ENCODE results near the gene TNXB. TPM values are rescaled to one million over a fixed set of nuclear protein-coding genes. Genes with fewer than 3 reads are reported as not detected.
"Not testable (repeated sequence)": the region's sequence is repeated elsewhere in the genome, so short reads cannot be mapped to it uniquely, and the experiment has no call there.

The TNXB gene
- total RNA-seq, 1 experiment from 2014 or later, result 0.06 TPM

DNA sequence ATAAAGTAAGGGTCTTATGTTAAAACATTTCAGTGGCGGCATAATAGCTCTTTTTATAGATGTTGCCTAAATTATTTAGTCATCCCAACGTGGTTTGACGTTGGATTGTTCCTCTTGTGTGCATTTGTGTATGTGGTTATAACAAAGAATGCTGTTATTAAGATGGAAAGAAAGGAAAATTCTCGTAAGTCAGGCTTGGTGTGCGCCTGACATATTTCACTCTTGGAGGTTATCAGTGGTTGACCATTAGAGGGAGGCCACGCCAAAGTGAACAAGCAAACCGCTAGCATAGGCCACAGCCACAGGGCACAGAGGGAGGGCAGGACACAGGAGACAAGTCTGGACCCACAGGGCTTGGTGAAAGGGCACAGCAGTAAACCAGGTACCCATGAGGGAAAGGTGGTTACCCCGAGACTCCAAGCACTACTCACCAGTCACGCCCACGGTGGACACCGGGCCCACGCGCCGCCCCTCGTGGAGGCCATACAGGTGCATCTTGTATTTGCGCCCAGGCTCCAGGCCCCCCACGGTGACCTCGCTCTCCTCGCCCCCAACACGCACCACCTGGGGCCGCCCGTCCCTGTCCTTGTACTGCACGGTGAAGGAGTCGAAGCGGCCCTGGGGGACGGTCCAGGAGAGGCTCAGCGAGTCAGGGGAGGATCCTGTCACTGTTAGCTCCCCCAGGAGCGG is 48.0 kb downstream of the TNXB start:
- DNase-seq (ENCODE audit: low read depth), result no peak

DNA sequence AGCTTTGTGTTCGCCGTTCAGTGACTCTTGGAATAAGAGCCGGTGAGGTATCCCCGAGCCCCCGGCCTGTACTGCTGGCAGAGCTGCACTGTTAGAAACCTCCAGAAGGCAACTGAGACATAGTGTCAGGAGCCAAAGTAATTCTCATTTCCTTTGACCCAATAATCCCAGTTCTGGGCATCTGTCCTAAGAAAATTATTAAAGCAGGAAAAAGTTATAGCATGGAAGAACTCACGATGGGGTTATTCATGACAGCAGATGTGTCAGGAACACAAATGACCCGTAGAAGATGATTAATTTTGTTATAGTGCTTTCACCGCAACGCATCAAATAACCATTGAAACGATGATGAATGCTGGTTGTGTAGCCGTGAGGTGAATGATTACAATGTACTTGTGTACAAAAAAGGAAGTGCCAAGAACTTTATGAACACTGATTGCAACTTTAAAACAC is 50.6 kb downstream of the TNXB start:
- DNase-seq (ENCODE audit: low read depth), result no peak

DNA sequence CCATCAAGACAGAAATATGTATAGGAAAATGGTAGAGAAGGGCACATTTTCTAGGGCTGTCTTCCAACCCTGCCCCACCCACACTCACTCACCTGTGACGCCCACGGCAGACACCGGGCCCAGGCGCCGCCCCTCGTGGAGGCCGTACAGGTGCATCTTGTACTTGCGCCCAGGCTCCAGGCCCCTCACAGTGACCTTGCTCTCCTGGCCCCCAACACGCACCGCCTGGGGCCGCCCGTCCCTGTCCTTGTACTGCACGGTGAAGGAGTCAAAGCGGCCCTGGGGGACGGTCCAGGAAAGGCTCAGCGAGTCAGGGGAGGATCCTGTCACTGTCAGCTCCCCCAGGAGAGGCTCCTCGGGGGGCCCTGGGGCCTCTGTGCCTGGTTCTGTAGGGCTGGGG is 51.2 kb downstream of the TNXB start:
- DNase-seq (ENCODE audit: low read depth), result no peak

DNA sequence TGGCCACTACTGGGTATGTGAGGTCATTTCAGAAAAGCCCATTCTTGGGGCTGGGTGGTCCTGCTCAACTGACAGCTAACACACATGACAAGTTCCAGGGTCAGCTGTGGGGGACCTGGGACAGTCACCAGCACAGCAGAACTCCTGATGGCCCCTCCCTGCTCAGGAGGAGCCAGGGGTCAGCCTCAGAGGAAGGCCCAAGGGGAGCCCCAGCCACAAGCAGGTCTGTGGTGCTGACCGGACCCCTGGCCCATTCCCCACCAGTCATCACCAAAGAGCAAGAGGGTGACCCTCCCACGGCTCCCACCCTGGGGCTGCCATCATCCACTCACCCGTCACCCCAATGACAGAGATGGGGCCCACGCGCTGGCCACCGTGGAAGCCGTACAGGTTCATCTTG is 52.9 kb downstream of the TNXB start:
- no peak for DNase-seq (ENCODE audit: low read depth)

DNA sequence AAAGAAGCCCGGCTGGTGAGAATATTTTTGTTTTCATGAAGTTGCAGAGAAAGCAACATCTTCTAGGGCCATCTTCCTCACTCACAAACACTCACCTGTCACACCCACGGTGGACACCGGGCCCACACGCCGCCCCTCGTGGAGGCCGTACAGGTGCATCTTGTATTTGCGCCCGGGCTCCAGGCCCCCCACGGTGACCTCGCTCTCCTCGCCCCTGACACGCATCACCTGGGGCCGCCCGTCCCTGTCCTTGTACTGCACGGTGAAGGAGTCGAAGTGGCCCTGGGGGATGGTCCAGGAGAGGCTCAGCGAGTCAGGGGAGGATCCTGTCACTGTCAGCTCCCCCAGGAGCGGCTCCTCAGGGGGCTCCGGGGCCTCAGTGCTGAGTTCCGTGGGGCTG is 53.4 kb downstream of the TNXB start:
- DNase-seq (ENCODE audit: low read depth), result not testable (repeated sequence)

DNA sequence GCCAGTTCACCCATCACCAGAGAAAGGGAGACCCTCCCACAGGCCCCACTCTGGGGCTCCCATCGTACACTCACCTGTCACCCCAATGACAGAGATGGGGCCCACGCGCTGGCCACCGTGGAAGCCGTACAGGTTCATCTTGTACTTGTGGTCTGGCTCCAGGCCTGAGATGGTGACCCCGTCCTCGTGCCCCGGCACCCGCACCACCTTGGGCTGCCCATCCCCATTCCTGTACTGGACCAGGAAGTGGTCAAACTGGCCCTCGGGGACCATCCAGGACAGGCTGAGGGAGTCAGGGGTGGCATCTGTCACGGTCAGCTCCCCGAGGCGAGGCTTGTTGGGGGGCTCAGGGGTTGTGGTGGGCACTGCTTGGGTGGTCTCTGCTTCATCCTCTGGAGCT is 55.8 kb downstream of the TNXB start:
- not testable (repeated sequence) for DNase-seq (ENCODE audit: low read depth)

DNA sequence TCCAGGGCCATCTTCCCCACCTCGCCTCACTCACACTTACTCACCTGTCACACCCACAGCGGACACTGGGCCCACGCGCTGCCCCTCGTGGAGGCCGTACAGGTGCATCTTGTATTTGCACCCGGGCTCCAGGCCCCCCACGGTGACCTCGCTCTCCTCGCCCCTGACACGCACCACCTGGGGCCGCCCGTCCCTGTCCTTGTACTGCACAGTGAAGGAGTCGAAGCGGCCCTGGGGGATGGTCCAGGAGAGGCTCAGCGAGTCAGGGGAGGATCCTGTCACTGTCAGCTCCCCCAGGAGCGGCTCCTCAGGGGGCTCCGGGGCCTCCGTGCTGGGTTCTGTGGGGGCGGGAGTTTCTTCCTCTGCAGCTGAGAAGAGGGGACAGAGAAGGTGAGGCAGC is 56.5 kb downstream of the TNXB start:
- not testable (repeated sequence) for DNase-seq (ENCODE audit: low read depth)

DNA sequence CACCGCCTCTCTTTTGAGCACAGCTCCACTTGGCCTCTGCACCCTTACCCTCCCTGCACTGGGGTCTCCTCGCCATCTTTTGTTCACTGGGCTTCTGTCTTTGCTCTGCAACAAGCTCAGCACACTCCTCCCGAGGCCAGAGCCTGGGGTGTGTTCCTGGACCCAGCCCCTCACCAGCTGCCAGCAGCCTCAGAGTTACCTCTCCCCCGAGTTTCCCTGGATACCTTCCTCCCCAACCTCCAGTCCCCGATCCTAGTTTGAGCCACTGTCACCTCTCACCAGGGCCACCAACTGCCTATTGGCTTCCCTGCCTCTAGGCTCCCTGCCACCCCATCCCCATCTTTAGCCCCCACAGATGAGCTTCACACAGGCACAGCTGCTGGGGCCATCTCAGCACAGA is 58.6 kb downstream of the TNXB start:
- DNase-seq (ENCODE audit: low read depth), result no peak

DNA sequence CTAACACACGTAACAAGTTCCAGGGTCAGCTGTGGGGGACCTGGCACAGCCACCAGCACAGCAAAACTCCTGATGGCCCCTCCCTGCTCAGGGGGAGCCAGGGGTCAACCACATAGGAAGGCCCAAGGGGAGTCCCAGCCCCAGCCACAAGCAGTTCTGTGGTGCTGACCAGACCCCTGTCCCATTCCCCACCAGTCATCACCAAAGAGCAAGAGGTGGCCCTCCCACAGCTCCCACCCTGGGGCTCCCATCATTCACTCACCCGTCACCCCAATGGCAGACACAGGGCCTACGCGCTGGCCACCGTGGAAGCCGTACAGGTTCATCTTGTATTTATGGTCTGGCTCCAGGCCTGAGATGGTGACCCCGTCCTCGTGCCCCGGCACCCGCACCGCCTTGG is 59.4 kb downstream of the TNXB start:
- not testable (repeated sequence) for DNase-seq (ENCODE audit: low read depth)

DNA sequence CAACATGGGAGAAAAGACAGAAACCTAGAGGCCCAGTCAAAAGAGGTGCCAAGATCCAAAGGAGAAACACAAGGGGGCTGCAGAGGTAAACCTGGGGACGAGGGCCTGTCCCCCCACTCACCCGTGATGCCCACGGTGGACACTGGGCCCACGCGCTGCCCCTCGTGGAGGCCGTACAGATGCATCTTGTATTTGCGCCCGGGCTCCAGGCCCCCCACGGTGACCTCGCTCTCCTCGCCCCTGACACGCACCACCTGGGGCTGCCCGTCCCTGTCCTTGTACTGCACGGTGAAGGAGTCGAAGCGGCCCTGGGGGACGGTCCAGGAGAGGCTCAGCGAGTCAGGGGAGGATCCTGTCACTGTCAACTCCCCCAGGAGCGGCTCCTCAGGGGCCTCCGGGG is 60.0 kb downstream of the TNXB start:
- not testable (repeated sequence) for DNase-seq (ENCODE audit: low read depth)

DNA sequence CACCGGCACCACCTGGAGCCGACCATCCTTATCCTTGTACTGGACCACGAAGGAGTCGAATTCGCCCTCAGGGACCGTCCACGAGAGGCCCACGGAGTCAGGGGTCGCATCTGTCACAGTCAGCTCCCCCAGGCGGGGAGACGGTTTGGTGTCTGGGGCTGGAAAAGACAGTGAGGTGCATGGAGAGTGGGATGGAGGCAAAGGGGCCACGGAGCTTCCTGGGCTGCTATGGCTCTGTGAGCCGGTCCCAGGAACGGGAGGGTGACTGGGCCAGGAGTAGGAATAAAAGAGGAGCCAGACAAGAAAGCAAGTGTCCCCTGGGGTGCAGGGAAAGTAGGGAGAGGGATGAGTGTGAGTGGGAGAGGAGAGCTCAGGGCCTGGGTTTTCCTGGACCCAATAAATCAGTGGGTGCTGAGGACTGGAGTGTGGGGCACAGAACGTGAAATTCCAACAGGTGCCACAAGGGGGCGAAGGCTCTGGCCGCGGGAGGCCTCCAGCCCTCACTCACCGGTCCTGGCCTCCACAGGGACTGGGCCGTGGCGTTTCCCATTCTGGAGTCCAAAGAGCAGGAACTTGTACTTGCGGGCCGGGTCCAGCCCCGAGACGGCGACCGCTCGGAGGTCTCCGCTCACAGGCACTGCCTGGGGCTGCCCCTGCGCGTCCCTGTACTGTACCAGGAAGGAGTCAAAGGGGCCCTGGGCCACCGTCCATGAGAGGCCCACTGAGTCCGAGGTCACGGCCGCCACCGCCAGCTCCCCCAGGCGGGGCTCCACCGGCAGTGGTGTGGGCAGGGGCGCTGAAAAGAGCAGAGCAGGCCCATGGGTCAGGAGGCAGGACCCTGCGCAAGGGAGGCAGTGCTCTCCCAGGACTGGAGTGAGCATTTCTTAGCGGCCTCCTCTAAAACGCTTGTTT is 61.0 kb downstream of the TNXB start:
- DNase-seq (ENCODE audit: low read depth), result peak; percentile 28

DNA sequence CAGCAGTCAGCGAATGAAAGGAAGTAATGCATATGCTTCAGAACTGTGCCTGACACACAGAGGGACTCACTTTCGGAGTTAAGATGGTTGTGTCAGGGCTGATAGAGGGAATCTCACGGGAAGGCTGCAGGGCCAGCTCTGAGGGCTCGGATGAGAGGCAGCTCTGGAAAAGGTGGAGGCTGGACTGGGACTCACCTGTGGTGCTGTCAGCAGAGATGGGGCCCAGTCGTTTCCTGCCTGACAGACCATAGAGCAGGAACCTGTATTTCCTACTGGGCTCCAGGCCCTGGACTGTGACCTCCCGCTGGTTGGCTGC is 61.6 kb downstream of the TNXB start:
- DNase-seq (ENCODE audit: low read depth), result no peak

DNA sequence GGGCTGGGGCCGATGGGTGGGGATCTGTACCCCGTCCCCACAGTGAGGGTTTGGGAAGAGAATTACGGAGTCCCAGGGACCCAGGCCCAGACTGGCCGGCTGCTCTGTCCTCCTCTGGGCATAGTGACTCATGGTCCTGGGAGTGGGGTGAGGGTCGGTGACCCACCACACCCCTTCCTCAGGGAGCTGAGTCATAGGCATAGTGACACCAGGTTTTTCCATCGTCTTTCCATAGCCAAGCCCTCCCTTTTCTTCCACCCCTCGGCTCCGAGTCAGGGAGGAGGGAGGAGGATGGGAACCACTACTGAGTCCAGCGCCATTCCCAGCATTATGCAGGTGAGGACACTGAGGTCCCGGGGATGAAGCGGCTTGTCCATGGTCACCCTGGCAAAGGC is 62.1 kb downstream of the TNXB start:
- no peak for DNase-seq (ENCODE audit: low read depth)

DNA sequence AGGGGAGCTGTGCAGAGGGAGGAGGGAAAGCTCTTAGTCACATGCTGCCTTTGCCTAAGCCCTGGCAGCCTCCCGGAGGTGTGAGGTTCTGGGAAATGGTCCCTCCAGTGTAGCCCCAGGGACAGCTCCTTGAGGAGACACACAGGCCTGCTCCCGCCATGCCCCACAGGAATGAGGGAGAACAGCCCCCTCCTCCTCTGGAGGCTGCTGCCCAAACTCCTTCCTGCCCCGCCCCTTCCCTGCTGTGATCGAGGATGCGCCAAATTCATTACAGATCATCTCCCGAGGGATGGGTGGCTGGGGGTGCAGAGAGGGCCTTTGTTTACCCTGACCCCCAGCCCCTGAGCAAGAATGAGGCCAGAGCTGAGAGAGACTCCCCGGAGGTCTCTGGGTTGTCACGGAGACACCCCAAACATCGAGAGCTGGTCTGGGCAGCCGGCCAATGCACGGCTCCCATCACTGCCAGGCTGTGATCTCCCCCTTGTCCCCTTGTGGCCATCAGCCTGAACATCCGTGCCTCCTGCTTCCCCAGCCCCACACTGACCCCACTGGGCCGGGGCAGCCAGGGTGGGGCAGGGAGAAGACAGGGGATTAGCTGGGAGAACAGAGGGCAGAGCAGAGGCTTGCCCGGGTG is 62.6 kb downstream of the TNXB start:
- no peak for DNase-seq (ENCODE audit: low read depth)

DNA sequence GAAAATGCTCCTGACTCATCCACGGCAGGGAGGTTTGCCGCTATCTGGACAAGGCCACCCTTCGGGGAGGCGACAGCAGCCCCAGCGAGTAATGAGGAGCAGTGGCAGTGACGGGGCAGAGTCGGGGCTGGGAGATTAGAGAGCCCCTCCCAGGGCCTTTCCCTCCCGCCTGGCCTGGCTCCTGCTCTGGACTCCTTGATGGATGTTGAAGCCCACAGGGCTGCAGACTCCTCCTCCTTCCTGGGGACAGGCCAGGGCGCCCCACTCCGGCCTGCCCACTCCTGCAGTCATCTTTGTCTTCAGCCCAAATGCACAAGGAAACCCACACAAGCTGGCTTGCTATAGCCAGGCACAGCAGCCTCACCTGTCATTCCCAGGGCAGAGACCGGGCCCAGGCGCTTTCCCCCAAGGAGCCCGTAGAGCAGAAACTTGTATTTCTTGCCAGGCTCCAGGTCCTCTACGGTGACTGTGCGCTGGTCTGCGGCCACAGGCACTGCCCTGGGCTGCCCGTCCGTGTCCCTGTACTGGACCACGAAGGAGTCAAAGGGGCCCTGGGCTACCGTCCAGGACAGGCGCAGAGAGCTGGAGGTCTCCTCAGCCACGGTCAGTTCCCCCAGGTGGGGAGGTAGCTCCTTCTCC is 63.2 kb downstream of the TNXB start:
- DNase-seq (ENCODE audit: low read depth), result no peak

DNA sequence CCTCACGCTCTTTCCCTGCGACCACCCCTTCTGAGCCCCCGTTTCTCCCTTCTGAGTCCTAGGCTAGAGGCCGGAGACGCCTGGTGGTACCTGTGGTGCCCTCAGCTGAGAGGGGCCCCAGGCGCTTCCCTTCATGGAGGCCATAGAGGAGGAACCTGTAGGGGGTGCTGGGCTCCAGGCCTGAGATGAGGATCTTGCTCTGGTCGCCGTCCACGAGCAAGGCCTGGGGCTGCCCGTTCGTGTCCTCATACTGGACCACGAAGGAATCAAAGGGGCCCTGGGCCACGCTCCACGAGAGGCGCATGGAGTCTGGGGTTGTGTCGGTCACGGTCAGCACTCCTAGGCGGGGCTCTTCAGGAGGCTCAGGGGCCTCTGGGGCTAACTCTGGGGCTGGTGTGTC is 64.2 kb downstream of the TNXB start:
- not testable (repeated sequence) for DNase-seq (ENCODE audit: low read depth)

DNA sequence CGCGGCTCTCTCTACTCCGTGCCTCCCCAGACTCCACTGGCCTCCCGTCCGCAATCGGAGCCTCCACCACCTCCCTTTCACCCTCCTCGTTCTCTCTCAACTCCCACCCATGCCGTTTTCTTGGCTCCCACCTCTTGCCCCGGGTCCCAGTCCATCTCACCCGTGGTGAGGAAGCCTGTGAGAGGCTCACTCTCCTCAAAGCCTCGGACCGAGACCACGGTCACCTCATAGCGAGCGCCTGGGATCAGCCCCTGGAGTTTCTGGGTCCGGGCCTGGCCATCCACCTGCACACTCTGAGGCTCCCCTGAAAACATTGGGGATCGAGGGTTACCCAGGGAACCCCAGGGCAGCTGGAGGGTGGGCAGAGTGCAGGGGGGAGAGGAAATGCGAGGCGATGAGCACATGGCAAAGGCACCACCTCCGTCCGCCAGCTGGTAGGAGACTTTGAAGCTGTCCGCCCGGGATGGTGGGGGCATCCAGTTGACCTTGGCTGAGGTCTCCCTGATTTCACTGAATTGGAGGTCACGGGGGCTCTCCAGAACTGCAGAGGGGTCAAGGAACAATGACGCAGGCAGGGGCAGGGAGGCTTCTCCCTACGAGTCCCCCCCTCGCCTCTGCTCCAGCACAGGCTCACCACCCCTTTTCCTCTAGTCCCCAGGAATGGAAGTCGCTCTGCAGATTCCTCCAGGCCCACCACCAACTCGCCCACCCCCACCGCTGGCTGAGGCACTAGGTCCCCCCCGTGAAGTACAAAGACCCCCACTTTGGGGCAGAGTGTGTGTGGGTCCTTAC is 65.4 kb downstream of the TNXB start:
- not testable (repeated sequence) for DNase-seq (ENCODE audit: low read depth)

DNA sequence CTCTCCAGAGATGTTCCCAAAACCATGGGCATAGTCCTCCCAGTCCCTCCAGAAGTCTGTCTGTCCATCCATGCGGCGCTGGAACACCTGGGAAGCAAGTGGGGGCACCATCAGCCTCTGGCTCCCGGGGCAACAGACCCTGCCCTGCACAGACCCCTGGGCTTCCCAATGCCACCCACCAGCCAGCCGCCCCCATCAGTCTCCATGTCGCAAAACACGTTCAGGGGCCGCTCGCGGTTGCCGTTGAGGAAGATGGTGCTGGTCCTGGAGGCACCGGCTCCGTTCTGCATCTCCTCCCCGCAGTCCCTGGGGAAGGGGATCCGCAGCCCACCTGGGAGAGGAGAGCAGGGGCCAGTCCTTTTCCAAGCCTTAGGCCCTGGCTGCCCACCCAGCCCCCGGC is 66.9 kb downstream of the TNXB start:
- DNase-seq (ENCODE audit: low read depth), result not testable (repeated sequence)

DNA sequence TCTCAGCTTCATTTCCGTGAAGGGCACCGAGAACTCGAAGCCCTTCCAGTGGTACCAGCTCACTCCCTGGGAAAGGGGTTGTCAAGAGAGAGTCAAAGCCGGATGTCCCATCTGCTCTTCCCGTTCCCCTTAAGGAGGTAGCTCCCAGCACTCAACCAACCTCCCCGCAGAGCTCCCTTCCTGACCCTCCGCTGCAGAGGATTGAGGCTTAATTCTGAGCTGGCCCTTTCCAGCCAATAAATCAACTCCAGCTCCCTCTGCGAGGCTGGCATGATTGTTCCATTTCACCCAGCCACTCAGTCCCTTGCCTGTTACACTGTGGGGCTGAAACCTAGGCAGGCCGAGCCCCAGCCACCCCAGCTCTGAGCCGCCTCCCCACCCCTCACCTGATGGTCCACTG is 67.8 kb downstream of the TNXB start:
- DNase-seq (ENCODE audit: low read depth), result not testable (repeated sequence)

DNA sequence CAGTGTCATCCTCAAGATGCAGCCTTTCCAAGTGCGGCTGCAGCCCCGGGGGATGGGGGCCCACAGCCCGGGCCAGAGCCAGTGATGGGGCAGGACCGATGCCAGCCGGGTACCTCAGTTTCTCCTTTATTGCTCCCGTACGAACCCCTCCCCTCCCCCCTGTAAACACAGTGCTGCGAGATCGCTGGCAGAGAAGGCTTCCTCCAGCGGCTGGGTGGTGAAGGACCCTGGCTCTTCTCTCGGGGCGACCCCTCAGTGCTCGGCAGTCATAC is 68.2 kb downstream of the TNXB start:
- DNase-seq (ENCODE audit: low read depth), result not testable (repeated sequence)

DNA sequence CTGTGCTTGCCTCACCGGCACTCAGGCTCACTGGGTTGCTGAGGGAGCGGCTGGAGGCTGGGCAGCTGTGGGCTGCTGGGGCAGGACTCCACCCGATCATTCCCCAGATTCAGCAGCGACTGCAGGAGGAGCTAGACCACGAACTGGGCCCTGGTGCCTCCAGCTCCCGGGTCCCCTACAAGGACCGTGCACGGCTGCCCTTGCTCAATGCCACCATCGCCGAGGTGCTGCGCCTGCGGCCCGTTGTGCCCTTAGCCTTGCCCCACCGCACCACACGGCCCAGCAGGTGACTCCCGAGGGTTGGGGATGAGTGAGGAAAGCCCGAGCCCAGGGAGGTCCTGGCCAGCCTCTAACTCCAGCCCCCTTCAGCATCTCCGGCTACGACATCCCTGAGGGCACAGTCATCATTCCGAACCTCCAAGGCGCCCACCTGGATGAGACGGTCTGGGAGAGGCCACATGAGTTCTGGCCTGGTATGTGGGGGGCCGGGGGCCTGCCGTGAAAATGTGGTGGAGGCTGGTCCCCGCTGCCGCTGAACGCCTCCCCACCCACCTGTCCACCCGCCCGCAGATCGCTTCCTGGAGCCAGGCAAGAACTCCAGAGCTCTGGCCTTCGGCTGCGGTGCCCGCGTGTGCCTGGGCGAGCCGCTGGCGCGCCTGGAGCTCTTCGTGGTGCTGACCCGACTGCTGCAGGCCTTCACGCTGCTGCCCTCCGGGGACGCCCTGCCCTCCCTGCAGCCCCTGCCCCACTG is 68.7 kb downstream of the TNXB start:
- DNase-seq (ENCODE audit: low read depth), result not testable (repeated sequence)
